ENCODE measurements around the gene ETV5. TPM values are rescaled to one million over a fixed set of nuclear protein-coding genes. Genes with fewer than 3 reads are reported as not detected.

ETV5 gene
- total RNA-seq, 1 experiment from 2014 or later = 26.5 TPM

GRCh38 chr3:186079925-186080324 is 29.0 kb downstream of the ETV5 start:
- no peaks in the 10 kb centered on the region for H3K9me3 ChIP-seq (replicated peaks)
- H3K4me3 ChIP-seq = no peak overlapping the region
- H3K36me3 ChIP-seq = peaks cover 50% of the 10 kb centered on the region
- no peak overlapping the region for H3K27ac ChIP-seq
- DNase-seq (ENCODE audit: low read depth in 1 of 2, low spot score in 2 of 2) = no peak
- H3K4me1 ChIP-seq (replicated peaks) = no peaks in the 10 kb centered on the region
- no peaks in the 10 kb centered on the region for H3K27me3 ChIP-seq (replicated peaks)

- Histone ChIP-seq H3K4me3 (no peak overlapping the region), H3K36me3 (peaks cover 52% of the 10 kb centered on the region), H3K27me3 (replicated peaks) (no peaks in the 10 kb centered on the region), H3K27ac (no peak overlapping the region), H3K4me1 (replicated peaks) (no peaks in the 10 kb centered on the region), H3K9me3 (replicated peaks) (no peaks in the 10 kb centered on the region)
- no peak for DNase-seq (ENCODE audit: low read depth in 1 of 2, low spot score in 2 of 2)
These were observed 31.4 kb downstream of the ETV5 start for GRCh38 chr3:186077466-186077865.

GRCh38 chr3:186075931-186076567 is 32.8 kb downstream of the ETV5 start:
- H3K36me3 ChIP-seq = peaks cover 57% of the 10 kb centered on the region
- no peak for DNase-seq (ENCODE audit: low read depth in 1 of 2, low spot score in 2 of 2)
- H3K4me1 ChIP-seq (replicated peaks) = peaks cover 8% of the 10 kb centered on the region
- no peak overlapping the region for H3K27ac ChIP-seq
- no peaks in the 10 kb centered on the region for H3K27me3 ChIP-seq (replicated peaks)
- H3K4me3 ChIP-seq = no peak overlapping the region
- no peaks in the 10 kb centered on the region for H3K9me3 ChIP-seq (replicated peaks)

DNA sequence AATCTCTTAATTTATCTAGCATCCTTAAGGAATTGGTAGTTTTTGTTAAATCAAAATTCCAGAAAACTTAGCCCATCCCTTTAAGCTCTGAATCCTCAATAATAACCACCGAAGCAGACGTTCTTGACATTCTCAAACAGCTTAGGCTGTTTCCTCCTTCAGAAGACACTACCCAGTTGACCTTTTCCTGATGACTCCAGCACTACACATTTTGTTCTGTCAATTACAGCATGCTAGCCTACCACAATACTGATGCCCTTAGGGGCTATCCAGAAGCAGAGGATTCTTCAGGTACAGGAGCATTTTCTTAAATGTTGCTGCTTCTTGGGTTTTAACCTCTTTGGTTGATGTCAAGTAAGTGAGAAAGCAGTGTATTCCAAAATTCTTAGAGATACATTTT is 33.4 kb downstream of the ETV5 start:
- Histone ChIP-seq H3K9me3 (replicated peaks) (no peaks in the 10 kb centered on the region), H3K27me3 (replicated peaks) (no peaks in the 10 kb centered on the region), H3K27ac (no peak overlapping the region), H3K4me1 (replicated peaks) (peaks cover 13% of the 10 kb centered on the region), H3K36me3 (peaks cover 55% of the 10 kb centered on the region), H3K4me3 (no peak overlapping the region)
- no peak for DNase-seq (ENCODE audit: low read depth in 1 of 2, low spot score in 2 of 2)

DNA sequence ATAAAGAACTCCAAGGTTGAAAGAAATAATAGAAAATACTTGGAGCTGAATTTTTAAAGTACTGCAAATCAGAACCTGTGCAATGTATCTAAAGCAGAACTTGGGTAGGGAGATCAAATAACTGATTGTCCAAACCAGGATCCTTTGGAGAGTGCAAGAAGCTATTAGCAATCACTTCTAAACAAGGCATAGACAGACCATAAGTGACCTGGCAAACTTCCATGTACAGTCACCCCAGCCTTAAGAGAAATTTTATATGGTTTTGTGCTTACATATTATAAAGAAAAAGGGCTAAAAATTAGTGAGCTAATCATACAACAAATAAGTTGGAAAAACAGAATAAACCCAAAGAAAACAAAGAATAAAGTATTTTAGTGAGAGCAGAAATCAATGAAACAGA is 35.2 kb downstream of the ETV5 start:
- Histone ChIP-seq H3K9me3 (replicated peaks) (no peaks in the 10 kb centered on the region), H3K4me3 (no peak overlapping the region), H3K4me1 (replicated peaks) (peaks cover 19% of the 10 kb centered on the region), H3K27ac (no peak overlapping the region), H3K27me3 (replicated peaks) (no peaks in the 10 kb centered on the region), H3K36me3 (peaks cover 42% of the 10 kb centered on the region)
- DNase-seq (ENCODE audit: low read depth in 1 of 2, low spot score in 2 of 2) = no peak

DNA sequence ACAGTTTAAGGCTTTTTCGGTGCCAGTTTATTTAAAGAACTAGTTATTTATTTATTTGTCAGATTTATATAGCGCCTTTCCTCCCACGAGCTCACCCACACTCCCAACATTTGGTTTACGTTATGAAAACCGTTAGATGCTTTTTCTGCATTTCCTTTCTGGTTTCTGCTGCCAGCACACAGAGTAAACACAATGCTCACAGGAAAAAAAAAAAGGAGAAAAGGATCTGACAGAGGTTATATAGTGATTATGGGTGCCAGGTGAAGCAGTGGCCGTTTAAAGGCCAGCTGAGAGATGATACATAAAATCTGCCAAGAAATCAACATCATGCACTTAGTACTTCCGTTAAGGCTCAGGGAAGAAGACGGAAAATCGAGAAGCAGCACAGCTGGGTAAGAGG is 37.9 kb downstream of the ETV5 start:
- peak overlapping the region; percentile 52 for H3K27ac ChIP-seq
- H3K36me3 ChIP-seq = peaks cover 38% of the 10 kb centered on the region
- no peaks in the 10 kb centered on the region for H3K27me3 ChIP-seq (replicated peaks)
- no peak overlapping the region for H3K4me3 ChIP-seq
- H3K4me1 ChIP-seq (replicated peaks) = peaks cover 19% of the 10 kb centered on the region
- H3K9me3 ChIP-seq (replicated peaks) = no peaks in the 10 kb centered on the region
- peak in 1 of 2 experiments; percentile 52 for DNase-seq (ENCODE audit: low read depth in 1 of 2, low spot score in 2 of 2)

DNA sequence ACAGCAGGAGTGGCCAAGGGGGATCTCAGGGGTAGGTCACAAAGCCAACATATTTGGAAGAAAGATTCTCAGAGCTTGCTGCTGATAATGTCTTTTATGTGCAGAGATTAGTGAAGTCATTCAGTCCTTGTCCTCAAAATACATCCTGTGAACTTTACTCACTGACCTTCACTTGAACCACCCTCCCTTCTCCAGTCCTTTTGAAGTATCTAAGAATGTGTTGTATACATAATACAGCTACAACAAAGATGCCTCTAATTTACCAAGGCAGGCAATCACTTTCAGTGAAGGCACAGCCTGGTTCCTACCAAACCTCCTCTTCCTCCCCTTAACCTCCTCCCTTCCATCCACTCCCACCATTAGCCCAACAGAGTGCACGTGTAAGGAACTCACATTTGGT is 38.3 kb downstream of the ETV5 start:
- Histone ChIP-seq H3K27me3 (replicated peaks) (no peaks in the 10 kb centered on the region), H3K36me3 (peaks cover 36% of the 10 kb centered on the region), H3K27ac (peak overlapping the region; percentile 52), H3K4me3 (no peak overlapping the region), H3K9me3 (replicated peaks) (no peaks in the 10 kb centered on the region), H3K4me1 (replicated peaks) (peaks cover 19% of the 10 kb centered on the region)
- DNase-seq (ENCODE audit: low read depth in 1 of 2, low spot score in 2 of 2) = peak in 1 of 2 experiments; percentile 52

GRCh38 chr3:186070133-186070532 is 38.8 kb downstream of the ETV5 start:
- H3K36me3 ChIP-seq = peaks cover 36% of the 10 kb centered on the region
- no peaks in the 10 kb centered on the region for H3K9me3 ChIP-seq (replicated peaks)
- peaks cover 19% of the 10 kb centered on the region for H3K4me1 ChIP-seq (replicated peaks)
- no peak overlapping the region; the same call in 1 of the 2 replicates for H3K27ac ChIP-seq
- H3K4me3 ChIP-seq = no peak overlapping the region
- H3K27me3 ChIP-seq (replicated peaks) = no peaks in the 10 kb centered on the region
- DNase-seq (ENCODE audit: low read depth in 1 of 2, low spot score in 2 of 2) = no peak

- no peak for DNase-seq (ENCODE audit: low read depth in 1 of 2, low spot score in 2 of 2)
- H3K4me1 ChIP-seq (replicated peaks) = peaks cover 19% of the 10 kb centered on the region
- no peak overlapping the region for H3K27ac ChIP-seq
- H3K9me3 ChIP-seq (replicated peaks) = no peaks in the 10 kb centered on the region
- H3K36me3 ChIP-seq = peaks cover 38% of the 10 kb centered on the region
- H3K27me3 ChIP-seq (replicated peaks) = no peaks in the 10 kb centered on the region
- no peak overlapping the region for H3K4me3 ChIP-seq
These were observed 39.7 kb downstream of the ETV5 start for GRCh38 chr3:186069199-186069598.

GRCh38 chr3:186068243-186068552 is 40.7 kb downstream of the ETV5 start:
- no peaks in the 10 kb centered on the region for H3K27me3 ChIP-seq (replicated peaks)
- H3K27ac ChIP-seq = no peak overlapping the region
- H3K36me3 ChIP-seq = peaks cover 41% of the 10 kb centered on the region
- no peak for DNase-seq (ENCODE audit: low read depth in 1 of 2, low spot score in 2 of 2)
- peaks cover 19% of the 10 kb centered on the region for H3K4me1 ChIP-seq (replicated peaks)
- H3K4me3 ChIP-seq = no peak overlapping the region
- no peaks in the 10 kb centered on the region for H3K9me3 ChIP-seq (replicated peaks)

DNA sequence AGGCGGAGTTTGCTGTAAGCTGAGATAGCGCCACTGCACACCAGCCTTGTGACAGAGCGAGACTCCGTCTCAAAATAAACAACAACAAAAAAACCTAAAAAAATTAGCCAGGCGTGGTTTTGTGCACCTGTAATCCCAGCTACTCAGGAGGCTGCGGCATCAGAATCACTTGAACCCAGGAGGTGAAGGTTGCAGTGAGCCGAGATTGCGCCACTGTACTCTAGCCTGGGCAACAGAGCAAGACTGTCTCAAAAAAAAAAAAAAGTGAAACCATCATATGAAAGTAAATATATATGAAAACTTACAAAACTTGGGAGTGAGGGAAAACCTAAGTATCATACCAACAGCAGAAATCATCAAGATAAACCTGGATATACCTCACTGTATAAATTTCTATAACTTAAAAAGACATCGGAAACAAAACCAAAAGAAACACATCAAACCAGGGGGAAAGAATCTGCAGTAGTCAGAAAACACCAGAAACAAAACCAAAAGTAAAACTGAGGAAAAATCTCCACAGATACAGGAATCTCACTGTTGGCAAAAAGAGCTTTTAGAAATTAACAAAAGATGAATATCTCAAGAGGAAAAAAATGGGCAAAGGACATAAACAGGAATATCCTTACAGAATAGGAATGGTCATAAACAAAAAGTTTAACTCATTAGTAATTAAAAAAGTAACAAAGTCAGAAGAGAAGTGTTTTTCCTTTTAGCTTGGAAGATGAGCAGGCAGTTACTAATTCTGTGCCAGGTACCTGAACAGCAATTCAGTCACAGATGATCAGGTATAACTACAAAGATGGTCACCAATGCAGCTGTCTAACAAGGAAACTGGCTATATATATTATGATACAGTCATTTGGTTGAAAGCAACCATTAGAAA is 41.3 kb downstream of the ETV5 start:
- H3K4me1 ChIP-seq (replicated peaks) = peaks cover 19% of the 10 kb centered on the region
- no peak for DNase-seq (ENCODE audit: low read depth in 1 of 2, low spot score in 2 of 2)
- peaks cover 43% of the 10 kb centered on the region for H3K36me3 ChIP-seq
- no peaks in the 10 kb centered on the region for H3K9me3 ChIP-seq (replicated peaks)
- no peaks in the 10 kb centered on the region for H3K27me3 ChIP-seq (replicated peaks)
- H3K27ac ChIP-seq = no peak overlapping the region
- H3K4me3 ChIP-seq = no peak overlapping the region

- Histone ChIP-seq H3K9me3 (replicated peaks) (no peaks in the 10 kb centered on the region), H3K27me3 (replicated peaks) (no peaks in the 10 kb centered on the region), H3K4me1 (replicated peaks) (no peaks in the 10 kb centered on the region), H3K36me3 (peaks cover 65% of the 10 kb centered on the region), H3K27ac (no peak overlapping the region), H3K4me3 (no peak overlapping the region)
- no peak for DNase-seq (ENCODE audit: low read depth in 1 of 2, low spot score in 2 of 2)
These were observed 48.7 kb downstream of the ETV5 start for GRCh38 chr3:186060222-186060621.

GRCh38 chr3:186059192-186059591 is 49.7 kb downstream of the ETV5 start:
- no peaks in the 10 kb centered on the region for H3K4me1 ChIP-seq (replicated peaks)
- H3K9me3 ChIP-seq (replicated peaks) = no peaks in the 10 kb centered on the region
- H3K36me3 ChIP-seq = peaks cover 67% of the 10 kb centered on the region
- H3K27me3 ChIP-seq (replicated peaks) = no peaks in the 10 kb centered on the region
- H3K4me3 ChIP-seq = no peak overlapping the region
- DNase-seq (ENCODE audit: low read depth in 1 of 2, low spot score in 2 of 2) = no peak
- no peak overlapping the region for H3K27ac ChIP-seq

- DNase-seq (ENCODE audit: low read depth in 1 of 2, low spot score in 2 of 2) = no peak
- no peaks in the 10 kb centered on the region for H3K4me1 ChIP-seq (replicated peaks)
- H3K36me3 ChIP-seq = peaks cover 64% of the 10 kb centered on the region
- no peaks in the 10 kb centered on the region for H3K9me3 ChIP-seq (replicated peaks)
- H3K27ac ChIP-seq = no peak overlapping the region
- no peak overlapping the region for H3K4me3 ChIP-seq
- H3K27me3 ChIP-seq (replicated peaks) = no peaks in the 10 kb centered on the region
These were observed 50.7 kb downstream of the ETV5 start for GRCh38 chr3:186058225-186058624.
